IMR-90 (cell line): Measurements from ENCODE around the gene MPP4.

Experiments
- CEBPB ChIP-seq: IDR thresholded peaks from 2 replicates; pipeline ENCODE4 v1.6.1; 2012; ENCODE audit warnings: low read depth, low read length, improper control_type of control experiment
- MAZ ChIP-seq: IDR thresholded peaks from 2 replicates; pipeline ENCODE4 v1.6.1; 2012; ENCODE audit warnings: low read depth, mild to moderate bottlenecking, low read length, improper control_type of control experiment, moderate library complexity, borderline replicate concordance
- POLR2A ChIP-seq: IDR thresholded peaks from 2 replicates; pipeline ENCODE4 v1.6.1; 2012; ENCODE audit warnings: mild to moderate bottlenecking, low read depth, low read length
- RAD21 ChIP-seq: IDR thresholded peaks from 2 replicates; pipeline ENCODE4 v1.6.1; 2012; ENCODE audit warnings: low read length, improper control_type of control experiment
- USF2 ChIP-seq: fragments of 150-350 bp; IDR thresholded peaks from 2 replicates; pipeline ENCODE4 v1.6.1; 2017; ENCODE audit warnings: mild to moderate bottlenecking, antibody characterized with exemption, low read length, low read depth
- TF ChIP-seq, protein P1 (sequence below): conservative IDR thresholded peaks from 2 replicates; pipeline ENCODE4 v1.5.1; 2012; ENCODE audit warnings: mild to moderate bottlenecking, low read depth, low read length, improper control_type of control experiment

DNA sequence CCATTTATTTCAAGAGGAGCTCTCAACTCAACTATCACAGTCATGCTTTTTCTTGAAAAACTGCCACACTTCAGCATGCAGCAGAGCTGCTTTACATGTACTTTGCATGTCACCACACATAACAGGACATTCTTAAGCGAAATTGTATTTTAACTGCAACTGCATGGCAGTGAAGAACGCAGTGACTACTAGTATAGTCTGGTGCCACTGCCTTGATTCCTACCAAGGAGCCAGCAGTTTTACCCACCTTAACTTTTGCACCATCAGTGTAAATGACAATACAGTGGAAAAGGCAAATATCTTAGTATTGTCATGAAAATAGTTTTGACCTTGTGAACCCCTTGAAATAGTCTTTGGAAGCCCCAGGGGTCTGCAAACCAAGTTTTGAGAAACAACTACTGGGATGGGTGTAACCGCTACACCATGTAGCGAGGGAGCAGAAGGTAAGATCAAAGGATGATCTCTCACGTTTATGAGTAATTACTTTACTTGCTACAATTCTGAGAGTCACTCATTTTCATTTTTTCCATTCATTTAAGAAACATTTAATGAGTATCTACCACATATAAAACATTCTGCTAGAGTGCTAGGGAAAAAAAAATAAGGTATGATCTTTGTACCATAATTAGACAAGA, 32.3 kb upstream of the MPP4 start:
- TF ChIP-seq POLR2A (no peak), CEBPB (no peak), USF2 (no peak), RAD21 (no peak), MAZ (no peak)
- TF ChIP-seq, protein P1, sequence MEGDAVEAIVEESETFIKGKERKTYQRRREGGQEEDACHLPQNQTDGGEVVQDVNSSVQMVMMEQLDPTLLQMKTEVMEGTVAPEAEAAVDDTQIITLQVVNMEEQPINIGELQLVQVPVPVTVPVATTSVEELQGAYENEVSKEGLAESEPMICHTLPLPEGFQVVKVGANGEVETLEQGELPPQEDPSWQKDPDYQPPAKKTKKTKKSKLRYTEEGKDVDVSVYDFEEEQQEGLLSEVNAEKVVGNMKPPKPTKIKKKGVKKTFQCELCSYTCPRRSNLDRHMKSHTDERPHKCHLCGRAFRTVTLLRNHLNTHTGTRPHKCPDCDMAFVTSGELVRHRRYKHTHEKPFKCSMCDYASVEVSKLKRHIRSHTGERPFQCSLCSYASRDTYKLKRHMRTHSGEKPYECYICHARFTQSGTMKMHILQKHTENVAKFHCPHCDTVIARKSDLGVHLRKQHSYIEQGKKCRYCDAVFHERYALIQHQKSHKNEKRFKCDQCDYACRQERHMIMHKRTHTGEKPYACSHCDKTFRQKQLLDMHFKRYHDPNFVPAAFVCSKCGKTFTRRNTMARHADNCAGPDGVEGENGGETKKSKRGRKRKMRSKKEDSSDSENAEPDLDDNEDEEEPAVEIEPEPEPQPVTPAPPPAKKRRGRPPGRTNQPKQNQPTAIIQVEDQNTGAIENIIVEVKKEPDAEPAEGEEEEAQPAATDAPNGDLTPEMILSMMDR = no peak
